DND-41 (cell line): ENCODE results near the gene IL22RA1.

Source experiments
- ATAC-seq: fragments of 200-7000 bp; cut with Tn5 transposase; 3 replicates; pipeline ENCODE4 v1.9.1; 2021; ENCODE audit warnings: low read depth; ENCODE audit not compliant: insufficient read depth
- DNase-seq: peaks from one replicate; pipeline ENCODE4 v3.0.0-alpha.2; 2020
- H2AFZ ChIP-seq: 2 replicates; pipeline ENCODE4 v1.6.0; 2012; ENCODE audit warnings: low read depth, low read length
- H3K27ac ChIP-seq: 2 replicates; pipeline ENCODE4 v1.5.1; 2012; ENCODE audit warnings: low read length, inconsistent platforms
- H3K27me3 ChIP-seq: fragments of 200-600 bp; sonication (generic); 2 replicates; pipeline ENCODE4 v1.6.0; 2012; ENCODE audit warnings: low read length, mild to moderate bottlenecking, inconsistent platforms; ENCODE audit not compliant: insufficient read depth, poor library complexity
- H3K36me3 ChIP-seq: 2 replicates; pipeline ENCODE4 v1.5.1; 2012; ENCODE audit warnings: low read length, inconsistent platforms; ENCODE audit not compliant: insufficient read depth
- H3K4me1 ChIP-seq: 2 replicates; pipeline ENCODE4 v1.5.1; 2012; ENCODE audit warnings: mild to moderate bottlenecking, low read length; ENCODE audit not compliant: insufficient read depth
- H3K4me2 ChIP-seq: 2 replicates; pipeline ENCODE4 v1.6.0; 2012; ENCODE audit warnings: mild to moderate bottlenecking, moderate library complexity, low read length, inconsistent platforms; ENCODE audit not compliant: insufficient read depth
- H3K4me3 ChIP-seq, 2 experiments: fragments of 200-600 bp in 1 of 2; shearing (Covaris generic) in 1 of 2; 2 replicates each; pipeline ENCODE4 v1.5.1; 2012 to 2016; ENCODE audit warnings: inconsistent platforms in 2 of 2, low read length in 2 of 2, mild to moderate bottlenecking in 2 of 2, low read depth in 1 of 2, moderate library complexity in 1 of 2
- H3K79me2 ChIP-seq: 2 replicates; pipeline ENCODE4 v1.6.0; 2012; ENCODE audit warnings: low read length, inconsistent platforms; ENCODE audit not compliant: insufficient read depth
- H3K9ac ChIP-seq: 2 replicates; pipeline ENCODE4 v1.6.0; 2012; ENCODE audit warnings: low read depth, mild to moderate bottlenecking, inconsistent platforms, low read length, moderate library complexity
- H3K9me3 ChIP-seq: 2 replicates; pipeline ENCODE4 v1.5.1; 2012; ENCODE audit warnings: low read length, moderate library complexity, mild to moderate bottlenecking, inconsistent platforms; ENCODE audit not compliant: insufficient read depth, severe bottlenecking
- H4K20me1 ChIP-seq: 2 replicates; pipeline ENCODE4 v1.6.0; 2012; ENCODE audit warnings: low read length; ENCODE audit not compliant: insufficient read depth
- EZH2 ChIP-seq: IDR thresholded peaks from 3 replicates; pipeline ENCODE4 v1.6.1; 2012; ENCODE audit warnings: borderline replicate concordance, low read depth, mild to moderate bottlenecking, moderate library complexity, low read length, inconsistent platforms; ENCODE audit not compliant: severe bottlenecking
- TF ChIP-seq, protein P1 (sequence below): IDR thresholded peaks from 2 replicates; pipeline ENCODE4 v1.5.1; 2012; ENCODE audit warnings: borderline replicate concordance, low read length, moderate library complexity, mild to moderate bottlenecking; ENCODE audit not compliant: poor library complexity, severe bottlenecking; ENCODE audit errors: extremely low read depth

Gene IL22RA1

DNA sequence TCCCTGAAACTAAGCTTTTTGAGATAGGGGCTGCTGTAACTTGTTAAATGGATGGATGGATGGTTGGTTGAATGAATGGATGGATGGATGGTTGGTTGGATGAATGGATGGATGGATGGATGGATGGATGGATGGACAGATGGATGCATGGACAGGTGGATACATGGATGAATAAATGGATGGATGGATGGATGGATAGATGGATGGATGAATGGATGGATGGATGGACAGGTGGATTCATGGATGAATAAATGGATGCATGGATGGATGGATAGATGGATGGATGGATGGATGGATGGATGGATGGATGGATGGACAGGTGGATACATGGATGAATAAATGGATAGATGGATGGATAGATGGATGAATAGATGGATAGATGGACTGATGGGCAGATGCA, 57.9 kb downstream of the IL22RA1 start:
- Histone ChIP-seq H3K4me1 (0 out of 2 replicates have a peak, but pooled peaks cover 4% of the 10 kb centered on the region), H3K27me3 (peaks cover 4% of the 10 kb centered on the region), H3K4me2 (no peak overlapping the region), H4K20me1 (no peaks in the 10 kb centered on the region; the same call in 1 of the 2 replicates), H3K4me3 (no peak overlapping the region), H2AFZ (no peak overlapping the region), H3K9ac (no peak overlapping the region), H3K79me2 (no peaks in the 10 kb centered on the region), H3K36me3 (no peaks in the 10 kb centered on the region), H3K9me3 (no peaks in the 10 kb centered on the region), H3K27ac (no peak overlapping the region)
- ATAC-seq = no peak
- DNase-seq = no peak
- TF ChIP-seq, protein P1, sequence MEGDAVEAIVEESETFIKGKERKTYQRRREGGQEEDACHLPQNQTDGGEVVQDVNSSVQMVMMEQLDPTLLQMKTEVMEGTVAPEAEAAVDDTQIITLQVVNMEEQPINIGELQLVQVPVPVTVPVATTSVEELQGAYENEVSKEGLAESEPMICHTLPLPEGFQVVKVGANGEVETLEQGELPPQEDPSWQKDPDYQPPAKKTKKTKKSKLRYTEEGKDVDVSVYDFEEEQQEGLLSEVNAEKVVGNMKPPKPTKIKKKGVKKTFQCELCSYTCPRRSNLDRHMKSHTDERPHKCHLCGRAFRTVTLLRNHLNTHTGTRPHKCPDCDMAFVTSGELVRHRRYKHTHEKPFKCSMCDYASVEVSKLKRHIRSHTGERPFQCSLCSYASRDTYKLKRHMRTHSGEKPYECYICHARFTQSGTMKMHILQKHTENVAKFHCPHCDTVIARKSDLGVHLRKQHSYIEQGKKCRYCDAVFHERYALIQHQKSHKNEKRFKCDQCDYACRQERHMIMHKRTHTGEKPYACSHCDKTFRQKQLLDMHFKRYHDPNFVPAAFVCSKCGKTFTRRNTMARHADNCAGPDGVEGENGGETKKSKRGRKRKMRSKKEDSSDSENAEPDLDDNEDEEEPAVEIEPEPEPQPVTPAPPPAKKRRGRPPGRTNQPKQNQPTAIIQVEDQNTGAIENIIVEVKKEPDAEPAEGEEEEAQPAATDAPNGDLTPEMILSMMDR = no peak
- TF ChIP-seq EZH2 = no peak

DNA sequence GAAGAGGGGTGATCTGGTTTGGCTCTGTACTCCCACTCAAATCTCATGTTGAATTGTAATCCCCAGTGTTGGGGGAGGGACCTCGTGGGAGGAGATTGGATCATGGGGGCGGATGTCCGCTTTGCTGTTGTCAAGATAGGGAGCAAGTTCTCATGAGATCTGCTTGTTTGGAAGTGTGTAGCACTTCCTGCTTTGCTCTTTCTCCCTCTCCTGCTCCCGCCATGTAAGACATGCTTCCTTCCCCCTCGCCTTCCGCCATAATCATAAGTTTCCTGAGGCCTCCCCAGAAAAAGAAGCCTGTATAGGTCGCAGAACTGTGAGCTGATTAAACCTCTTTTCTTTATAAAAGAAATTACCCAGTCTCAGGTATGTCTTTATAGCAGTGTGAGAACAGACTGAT, 58.9 kb downstream of the IL22RA1 start:
- peaks cover 10% of the 10 kb centered on the region for H3K27me3 ChIP-seq
- no peak overlapping the region for H3K27ac ChIP-seq
- TF ChIP-seq, protein P1 = no peak
- no peak for TF ChIP-seq EZH2
- no peak overlapping the region for H3K9ac ChIP-seq
- no peak overlapping the region for H3K4me3 ChIP-seq
- DNase-seq = no peak
- H3K36me3 ChIP-seq = no peaks in the 10 kb centered on the region
- H3K4me1 ChIP-seq = 0 out of 2 replicates have a peak, but pooled peaks cover 2% of the 10 kb centered on the region
- ATAC-seq = no peak
- H3K79me2 ChIP-seq = no peaks in the 10 kb centered on the region
- H4K20me1 ChIP-seq = no peaks in the 10 kb centered on the region; the same call in 1 of the 2 replicates
- H2AFZ ChIP-seq = no peak overlapping the region
- H3K9me3 ChIP-seq = no peaks in the 10 kb centered on the region
- no peak overlapping the region for H3K4me2 ChIP-seq

DNA sequence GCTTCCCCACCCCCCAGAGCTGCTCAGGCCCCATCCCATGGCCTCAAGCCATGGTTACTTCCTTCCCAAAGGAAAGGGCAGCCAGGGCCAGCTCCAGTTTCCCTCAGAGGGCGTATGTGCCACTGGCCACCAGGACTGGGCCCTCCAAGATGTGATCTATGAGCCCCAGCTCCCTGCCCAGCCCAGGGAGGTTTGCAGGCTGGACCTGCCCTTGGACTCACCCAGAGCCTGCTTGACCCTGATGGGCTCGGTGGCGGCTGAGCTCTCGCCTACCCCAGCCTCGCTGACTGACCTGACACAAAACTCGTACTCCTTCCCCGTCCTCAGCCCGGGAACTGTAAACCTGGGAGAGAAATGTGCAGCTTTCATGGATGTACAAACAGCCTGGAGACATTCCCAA, 60.6 kb downstream of the IL22RA1 start:
- Histone ChIP-seq H3K4me2 (no peak overlapping the region), H3K79me2 (no peaks in the 10 kb centered on the region), H3K9ac (no peak overlapping the region), H4K20me1 (no peaks in the 10 kb centered on the region; the same call in 1 of the 2 replicates), H3K4me1 (no peaks in the 10 kb centered on the region), H3K9me3 (no peaks in the 10 kb centered on the region), H3K4me3 (no peak overlapping the region), H2AFZ (no peak overlapping the region), H3K27me3 (peaks cover 10% of the 10 kb centered on the region), H3K36me3 (no peaks in the 10 kb centered on the region), H3K27ac (no peak overlapping the region)
- DNase-seq (no peak), ATAC-seq (no peak)
- no peak for TF ChIP-seq EZH2
- TF ChIP-seq, protein P1 = no peak

DNA sequence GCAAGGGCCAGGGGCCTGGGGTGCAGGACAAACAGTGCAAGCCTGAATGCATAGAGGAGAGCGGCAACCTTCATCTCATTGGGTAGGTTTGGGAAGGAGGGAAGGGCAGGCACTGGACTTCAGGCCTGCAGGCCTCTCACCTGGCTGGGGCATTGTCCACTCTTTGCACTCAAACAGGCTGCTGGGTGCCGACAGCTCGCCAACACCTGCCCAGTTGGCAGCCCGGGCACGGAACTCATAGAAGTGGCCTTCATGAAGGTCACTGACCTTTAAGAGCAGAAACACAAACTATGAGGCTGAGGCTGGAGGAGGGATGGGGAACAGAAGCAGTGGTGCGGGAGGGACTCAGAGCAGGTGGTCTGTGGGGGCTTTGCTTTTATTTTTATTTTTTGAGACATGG, 61.8 kb downstream of the IL22RA1 start:
- ATAC-seq (no peak), DNase-seq (no peak)
- no peaks in the 10 kb centered on the region for H3K79me2 ChIP-seq
- H3K27ac ChIP-seq = no peak overlapping the region
- H3K4me3 ChIP-seq = no peak overlapping the region
- no peaks in the 10 kb centered on the region for H3K9me3 ChIP-seq
- H3K9ac ChIP-seq = no peak overlapping the region
- H3K36me3 ChIP-seq = no peaks in the 10 kb centered on the region
- TF ChIP-seq, protein P1 = no peak
- TF ChIP-seq EZH2 = no peak
- H3K27me3 ChIP-seq = peaks cover 10% of the 10 kb centered on the region
- no peak overlapping the region for H3K4me2 ChIP-seq
- H2AFZ ChIP-seq = no peak overlapping the region
- H4K20me1 ChIP-seq = no peaks in the 10 kb centered on the region; the same call in 1 of the 2 replicates
- no peaks in the 10 kb centered on the region for H3K4me1 ChIP-seq
